WI38 (cell line): ENCODE measurements around the gene TDRD7.

ENCODE experiments used
- H3K4me3 ChIP-seq: 2 replicates; pipeline ENCODE4 v1.5.1; 2011; ENCODE audit warnings: low read depth, mild to moderate bottlenecking, control low read depth, low read length
- TF ChIP-seq, protein P1 (sequence below): IDR thresholded peaks from 2 replicates; pipeline ENCODE4 v1.5.1; 2012; ENCODE audit warnings: low read depth, mild to moderate bottlenecking, control low read depth, low read length

The TDRD7 gene

DNA sequence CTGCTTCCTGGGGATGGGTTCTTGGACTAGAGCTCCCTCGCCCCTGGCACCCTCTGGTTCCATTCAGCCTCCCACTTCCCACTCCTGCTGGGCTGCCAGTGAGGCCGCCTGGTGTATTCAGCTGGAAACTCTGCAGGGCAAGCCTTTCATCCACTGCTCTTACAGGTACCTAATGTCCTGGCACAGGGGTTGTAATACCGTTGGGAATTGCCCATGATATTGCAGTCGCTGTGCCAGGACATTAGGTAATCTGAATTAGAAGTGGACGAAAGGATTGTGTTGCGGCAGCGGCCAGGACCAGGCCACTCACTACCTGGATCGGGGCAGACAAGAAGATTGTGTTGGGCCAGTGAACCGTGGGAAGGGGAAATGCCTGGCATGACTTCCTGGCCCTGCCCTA lies 102.6 kb downstream of the TDRD7 start:
- H3K4me3 ChIP-seq, result no peak overlapping the region
- TF ChIP-seq, protein P1, sequence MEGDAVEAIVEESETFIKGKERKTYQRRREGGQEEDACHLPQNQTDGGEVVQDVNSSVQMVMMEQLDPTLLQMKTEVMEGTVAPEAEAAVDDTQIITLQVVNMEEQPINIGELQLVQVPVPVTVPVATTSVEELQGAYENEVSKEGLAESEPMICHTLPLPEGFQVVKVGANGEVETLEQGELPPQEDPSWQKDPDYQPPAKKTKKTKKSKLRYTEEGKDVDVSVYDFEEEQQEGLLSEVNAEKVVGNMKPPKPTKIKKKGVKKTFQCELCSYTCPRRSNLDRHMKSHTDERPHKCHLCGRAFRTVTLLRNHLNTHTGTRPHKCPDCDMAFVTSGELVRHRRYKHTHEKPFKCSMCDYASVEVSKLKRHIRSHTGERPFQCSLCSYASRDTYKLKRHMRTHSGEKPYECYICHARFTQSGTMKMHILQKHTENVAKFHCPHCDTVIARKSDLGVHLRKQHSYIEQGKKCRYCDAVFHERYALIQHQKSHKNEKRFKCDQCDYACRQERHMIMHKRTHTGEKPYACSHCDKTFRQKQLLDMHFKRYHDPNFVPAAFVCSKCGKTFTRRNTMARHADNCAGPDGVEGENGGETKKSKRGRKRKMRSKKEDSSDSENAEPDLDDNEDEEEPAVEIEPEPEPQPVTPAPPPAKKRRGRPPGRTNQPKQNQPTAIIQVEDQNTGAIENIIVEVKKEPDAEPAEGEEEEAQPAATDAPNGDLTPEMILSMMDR, result no peak

DNA sequence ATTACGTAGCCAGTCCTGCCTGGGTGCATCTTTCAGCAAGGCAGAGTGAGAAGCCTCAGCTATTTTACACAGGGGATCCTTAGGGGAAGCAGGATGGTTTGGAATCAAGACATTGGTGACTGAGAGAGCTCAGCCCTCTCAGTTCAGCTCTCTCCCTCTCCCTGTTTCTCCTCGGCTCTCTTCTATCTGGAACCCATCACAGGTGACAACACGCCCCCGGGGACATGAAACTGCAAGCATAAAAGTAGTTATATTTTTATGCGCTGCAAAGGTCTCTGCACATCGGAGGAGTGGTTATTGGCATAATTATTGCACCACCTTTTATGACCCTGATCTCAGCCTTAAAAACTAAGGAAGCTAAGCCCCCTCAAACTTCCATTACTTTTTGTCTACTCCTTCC lies 103.8 kb downstream of the TDRD7 start:
- no peak overlapping the region for H3K4me3 ChIP-seq
- TF ChIP-seq, protein P1, result no peak

- TF ChIP-seq, protein P1, result no peak
Observed at GRCh38 chr9:97516111-97516510, 104.2 kb downstream of the TDRD7 start.

DNA sequence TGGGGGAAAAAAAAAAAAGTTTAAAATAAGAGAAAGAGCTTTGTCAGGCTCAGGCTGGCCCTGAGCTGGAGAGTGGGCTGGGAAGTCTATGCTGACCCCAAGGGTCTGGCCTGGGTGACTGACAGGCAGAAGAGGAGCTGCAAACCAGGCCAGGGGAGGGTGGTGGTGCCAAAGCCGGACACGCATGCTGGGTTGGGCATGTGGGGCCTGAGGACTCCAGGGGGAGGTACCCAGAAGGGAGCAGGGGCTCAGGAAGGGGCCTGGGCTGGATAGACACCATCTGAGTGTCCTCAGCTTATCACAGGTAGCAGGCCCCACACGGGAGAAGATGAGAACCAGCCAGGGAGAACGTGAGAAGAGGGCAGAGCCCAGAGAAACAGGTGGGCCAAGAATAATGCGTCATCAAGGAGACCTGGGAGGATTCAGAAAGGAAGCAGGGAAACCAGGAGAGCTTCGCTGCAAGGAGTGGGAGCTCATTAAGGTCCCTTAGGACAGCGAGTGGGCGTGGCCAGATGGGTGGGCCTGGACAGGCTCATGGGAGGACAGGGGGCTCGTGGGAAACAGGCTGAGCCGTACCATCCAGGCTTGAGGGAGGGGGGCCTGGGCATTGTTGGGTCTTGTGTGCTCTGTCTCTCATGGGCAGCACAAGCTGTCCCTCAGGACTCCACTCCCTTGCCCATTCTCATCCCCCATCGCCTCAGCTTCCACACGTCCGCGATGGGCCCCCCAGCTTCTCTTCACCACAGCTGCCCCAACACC lies 105.6 kb downstream of the TDRD7 start:
- H3K4me3 ChIP-seq, result no peak overlapping the region
- TF ChIP-seq, protein P1, result no peak

More at GRCh38 chr9:97516111-97516510, 104.2 kb downstream of the TDRD7 start:
- no peak overlapping the region for H3K4me3 ChIP-seq

GRCh38 chr9:97518166-97518908 lies 106.4 kb downstream of the TDRD7 start:
- H3K4me3 ChIP-seq, result no peak overlapping the region

GRCh38 chr9:97518909-97519307 lies 107.0 kb downstream of the TDRD7 start:
- H3K4me3 ChIP-seq, result no peak overlapping the region
- TF ChIP-seq, protein P1, result no peak

More at GRCh38 chr9:97518166-97518908, 106.4 kb downstream of the TDRD7 start:
- TF ChIP-seq, protein P1, result no peak

- TF ChIP-seq, protein P1, result no peak
Observed at GRCh38 chr9:97519441-97519970, 107.6 kb downstream of the TDRD7 start.

More at GRCh38 chr9:97519441-97519970, 107.6 kb downstream of the TDRD7 start:
- no peak overlapping the region for H3K4me3 ChIP-seq
